ENCODE measurements around the gene MRPL1. TPM values are rescaled to one million over a fixed set of nuclear protein-coding genes. Genes with fewer than 3 reads are reported as not detected.

Gene MRPL1
- total RNA-seq = 38.6 TPM

GRCh38 chr4:77862478-77863216 is at the start of gene MRPL1:
MRPL1 (plus strand) TSS chr4:77862830; CDS start chr4:77862849, 19 bp downstream.
- H3K4me3 ChIP-seq (ENCODE audit: low read length in 3 of 3) = peak within 1 kb of the TSS; percentile 94 to 95 (median 94)
- peaks cover 0 to 15% (median 7%) of the 10 kb centered on the region in 3 donors for H3K4me1 ChIP-seq (ENCODE audit: control insufficient read depth in 3 of 3, insufficient read depth in 3 of 3, low read length in 3 of 3)
- H3K36me3 ChIP-seq (ENCODE audit: control insufficient read depth in 3 of 3, insufficient read depth in 3 of 3, low read length in 3 of 3) = peaks cover 0 to 2% (median 0%) of the 10 kb centered on the region in 3 donors
- H3K9ac ChIP-seq (ENCODE audit: low read depth in 1 of 3, low read length in 3 of 3) = peak within 1 kb of the TSS; percentile 86 to 92 (median 90)
- H3K9me3 ChIP-seq (ENCODE audit: control insufficient read depth in 3 of 3, low read length in 3 of 3) = no peaks in the 10 kb centered on the region
- peak within 1 kb of the TSS; percentile 96 for H3K27ac ChIP-seq (ENCODE audit: low read depth, low read length)
- no peaks in the 10 kb centered on the region for H3K27me3 ChIP-seq (ENCODE audit: control insufficient read depth in 3 of 3, insufficient read depth in 3 of 3, low read length in 3 of 3)

GRCh38 chr4:77815636-77816035 is 47.0 kb upstream of the MRPL1 start:
- Histone ChIP-seq H3K27ac (ENCODE audit: low read depth, low read length) (peak overlapping the region; percentile 10), H3K4me3 (ENCODE audit: low read length in 3 of 3) (no peak overlapping the region), H3K9me3 (ENCODE audit: control insufficient read depth in 3 of 3, low read length in 3 of 3) (no peaks in the 10 kb centered on the region), H3K4me1 (ENCODE audit: control insufficient read depth in 3 of 3, insufficient read depth in 3 of 3, low read length in 3 of 3) (peaks cover 13 to 26% (median 22%) of the 10 kb centered on the region in 3 donors), H3K36me3 (ENCODE audit: control insufficient read depth in 3 of 3, insufficient read depth in 3 of 3, low read length in 3 of 3) (no peaks in the 10 kb centered on the region), H3K9ac (ENCODE audit: low read depth in 1 of 3, low read length in 3 of 3) (peak overlapping the region in 2 of 3 donors; percentile 24 to 28), H3K27me3 (ENCODE audit: control insufficient read depth in 3 of 3, insufficient read depth in 3 of 3, low read length in 3 of 3) (no peaks in the 10 kb centered on the region)

DNA sequence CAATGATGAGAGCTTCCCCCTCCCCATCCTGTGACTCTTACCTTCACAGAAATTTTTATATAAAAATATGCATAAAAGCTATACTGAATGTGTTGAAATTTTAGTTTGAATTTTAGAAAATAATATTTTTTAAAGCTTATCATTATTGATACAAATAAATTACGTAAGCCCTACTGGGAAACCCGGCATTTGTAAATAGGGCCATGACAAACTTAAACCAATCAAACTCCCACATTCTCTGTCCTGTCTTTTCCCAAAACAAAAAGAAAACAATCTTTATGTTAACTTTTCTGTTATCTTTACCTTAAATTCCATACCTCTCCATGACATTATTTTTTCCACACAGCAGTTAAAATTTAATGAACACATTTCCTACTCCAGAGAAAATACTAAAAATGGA is 46.1 kb upstream of the MRPL1 start:
- no peak overlapping the region for H3K4me3 ChIP-seq (ENCODE audit: low read length in 3 of 3)
- no peaks in the 10 kb centered on the region for H3K36me3 ChIP-seq (ENCODE audit: control insufficient read depth in 3 of 3, insufficient read depth in 3 of 3, low read length in 3 of 3)
- no peaks in the 10 kb centered on the region for H3K9me3 ChIP-seq (ENCODE audit: control insufficient read depth in 3 of 3, low read length in 3 of 3)
- no peak overlapping the region for H3K9ac ChIP-seq (ENCODE audit: low read depth in 1 of 3, low read length in 3 of 3)
- H3K4me1 ChIP-seq (ENCODE audit: control insufficient read depth in 3 of 3, insufficient read depth in 3 of 3, low read length in 3 of 3) = peaks cover 19 to 35% (median 31%) of the 10 kb centered on the region in 3 donors
- no peak overlapping the region for H3K27ac ChIP-seq (ENCODE audit: low read depth, low read length)
- no peaks in the 10 kb centered on the region for H3K27me3 ChIP-seq (ENCODE audit: control insufficient read depth in 3 of 3, insufficient read depth in 3 of 3, low read length in 3 of 3)

DNA sequence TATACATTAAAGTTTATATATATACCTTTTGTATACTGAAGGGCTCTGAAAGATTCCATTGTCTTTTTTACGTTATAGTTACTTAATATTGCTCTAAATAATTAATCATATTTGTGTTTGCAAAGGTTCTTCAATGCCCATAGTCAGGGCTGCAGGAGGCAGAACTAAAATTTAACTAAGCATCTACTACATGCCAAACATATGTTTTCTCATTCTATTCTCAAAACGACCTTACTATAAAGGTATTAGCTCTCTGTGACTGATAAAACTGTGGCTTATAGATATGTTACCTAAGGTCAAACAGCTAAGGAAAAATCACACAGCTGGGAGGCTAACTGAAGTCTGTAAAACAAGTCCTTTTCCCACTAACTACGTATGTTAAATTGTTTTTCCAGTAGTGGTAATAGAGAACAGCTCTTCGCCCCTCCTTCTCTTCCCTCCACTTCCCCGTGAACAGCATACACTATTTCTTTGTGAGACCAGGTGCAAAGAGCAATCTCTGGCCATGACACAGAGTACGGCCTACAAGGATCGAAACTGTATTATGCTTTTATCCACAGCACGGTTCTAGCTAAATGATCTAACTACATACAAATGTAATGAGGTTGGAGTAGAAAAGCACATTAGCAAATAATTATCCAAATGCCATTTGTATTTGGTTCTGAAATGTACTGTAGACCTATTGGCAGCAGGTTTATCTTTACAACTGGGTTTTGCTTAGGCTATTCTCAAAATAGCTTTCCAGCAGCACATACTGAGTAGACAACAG is 45.1 kb upstream of the MRPL1 start:
- Histone ChIP-seq H3K9me3 (ENCODE audit: control insufficient read depth in 3 of 3, low read length in 3 of 3) (no peaks in the 10 kb centered on the region), H3K4me1 (ENCODE audit: control insufficient read depth in 3 of 3, insufficient read depth in 3 of 3, low read length in 3 of 3) (peaks cover 22 to 39% (median 36%) of the 10 kb centered on the region in 3 donors), H3K36me3 (ENCODE audit: control insufficient read depth in 3 of 3, insufficient read depth in 3 of 3, low read length in 3 of 3) (no peaks in the 10 kb centered on the region), H3K4me3 (ENCODE audit: low read length in 3 of 3) (peak overlapping the region; percentile 87 to 92 (median 91)), H3K9ac (ENCODE audit: low read depth in 1 of 3, low read length in 3 of 3) (peak overlapping the region; percentile 91 to 95 (median 94)), H3K27ac (ENCODE audit: low read depth, low read length) (peak overlapping the region; percentile 97), H3K27me3 (ENCODE audit: control insufficient read depth in 3 of 3, insufficient read depth in 3 of 3, low read length in 3 of 3) (no peaks in the 10 kb centered on the region)

DNA sequence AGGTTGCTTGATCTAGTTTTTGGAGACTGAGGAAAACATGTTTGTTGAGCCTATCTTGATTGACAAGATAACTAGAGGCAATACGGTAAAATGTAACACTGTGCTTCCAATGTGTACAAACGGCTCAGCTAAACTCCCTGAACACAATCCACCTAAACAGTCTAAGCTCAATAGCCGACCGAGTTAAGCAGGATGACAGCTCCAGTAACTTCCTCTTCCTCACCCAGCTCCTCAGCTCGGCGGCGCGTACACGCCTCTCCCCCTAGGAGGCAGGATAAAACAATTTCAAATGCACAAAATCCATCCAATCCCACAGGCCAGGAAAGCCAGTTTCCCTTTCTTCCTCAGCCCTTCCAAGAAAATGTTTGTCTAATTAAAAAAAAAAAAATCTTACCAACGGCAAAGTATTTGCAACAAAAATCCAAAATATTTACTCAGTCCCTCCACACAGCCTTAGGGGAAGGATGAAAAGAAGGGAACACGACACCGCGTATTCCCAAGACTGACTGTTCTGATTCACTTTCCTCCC is 44.5 kb upstream of the MRPL1 start:
- Histone ChIP-seq H3K27me3 (ENCODE audit: control insufficient read depth in 3 of 3, insufficient read depth in 3 of 3, low read length in 3 of 3) (no peaks in the 10 kb centered on the region), H3K9me3 (ENCODE audit: control insufficient read depth in 3 of 3, low read length in 3 of 3) (no peaks in the 10 kb centered on the region), H3K27ac (ENCODE audit: low read depth, low read length) (peak overlapping the region; percentile 97), H3K9ac (ENCODE audit: low read depth in 1 of 3, low read length in 3 of 3) (peak overlapping the region; percentile 91 to 95 (median 94)), H3K36me3 (ENCODE audit: control insufficient read depth in 3 of 3, insufficient read depth in 3 of 3, low read length in 3 of 3) (no peaks in the 10 kb centered on the region), H3K4me1 (ENCODE audit: control insufficient read depth in 3 of 3, insufficient read depth in 3 of 3, low read length in 3 of 3) (peaks cover 22 to 39% (median 36%) of the 10 kb centered on the region in 3 donors), H3K4me3 (ENCODE audit: low read length in 3 of 3) (peak overlapping the region; percentile 87 to 92 (median 91))

DNA sequence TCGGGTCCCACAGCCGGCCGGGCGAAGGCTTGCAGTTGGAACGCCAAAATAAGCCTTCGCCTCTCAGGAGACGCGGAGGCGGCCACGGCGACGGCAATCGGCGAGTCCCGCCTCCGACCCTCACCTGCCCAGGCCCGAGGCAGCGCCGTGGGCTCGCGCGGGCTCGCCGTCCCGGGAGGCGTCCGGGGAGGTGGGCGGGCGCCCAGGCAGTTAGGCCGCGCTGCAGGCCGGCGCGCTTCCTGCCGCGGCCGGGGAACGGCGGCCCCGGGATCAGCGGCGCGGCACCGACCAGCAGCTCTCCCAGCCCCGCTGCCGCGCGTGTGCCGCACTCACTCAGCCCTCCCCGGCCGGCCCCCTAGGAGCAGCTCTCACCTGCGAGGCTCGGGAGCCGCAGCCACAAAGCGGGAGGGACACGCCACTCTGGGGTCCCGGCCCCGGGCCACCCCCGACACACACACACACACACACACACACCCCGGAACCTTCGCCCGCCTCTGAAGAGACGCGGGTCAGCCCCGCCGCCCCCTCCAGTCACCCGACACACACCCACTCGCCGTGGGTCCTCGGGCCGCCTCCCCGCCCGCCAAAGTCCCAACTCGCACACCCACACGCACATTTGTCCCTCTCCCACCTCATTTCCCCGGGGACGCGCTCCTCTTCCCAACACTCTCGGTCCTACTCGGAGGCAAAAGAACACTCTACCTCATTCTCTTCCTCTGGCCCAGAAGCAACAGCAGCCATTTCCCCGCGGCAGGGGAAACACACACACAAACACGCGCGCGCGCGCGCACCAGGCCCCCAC is 43.8 kb upstream of the MRPL1 start, which contains the start of gene CNOT6L:
Gene CNOT6L (minus strand): TSS at position 767 of the 802 bp plus-strand sequence. CDS start 60 bp downstream, at position 707.
- Histone ChIP-seq H3K9me3 (ENCODE audit: control insufficient read depth in 3 of 3, low read length in 3 of 3) (no peaks in the 10 kb centered on the region), H3K4me1 (ENCODE audit: control insufficient read depth in 3 of 3, insufficient read depth in 3 of 3, low read length in 3 of 3) (peaks cover 22 to 37% (median 36%) of the 10 kb centered on the region in 3 donors), H3K27me3 (ENCODE audit: control insufficient read depth in 3 of 3, insufficient read depth in 3 of 3, low read length in 3 of 3) (no peaks in the 10 kb centered on the region), H3K4me3 (ENCODE audit: low read length in 3 of 3) (peak within 1 kb of the TSS; percentile 88 to 94 (median 91)), H3K36me3 (ENCODE audit: control insufficient read depth in 3 of 3, insufficient read depth in 3 of 3, low read length in 3 of 3) (no peaks in the 10 kb centered on the region), H3K27ac (ENCODE audit: low read depth, low read length) (peak within 1 kb of the TSS; percentile 97), H3K9ac (ENCODE audit: low read depth in 1 of 3, low read length in 3 of 3) (peak within 1 kb of the TSS; percentile 95 to 98 (median 97))

GRCh38 chr4:77819404-77819842 is 43.2 kb upstream of the MRPL1 start:
- Histone ChIP-seq H3K36me3 (ENCODE audit: control insufficient read depth in 3 of 3, insufficient read depth in 3 of 3, low read length in 3 of 3) (no peaks in the 10 kb centered on the region), H3K27me3 (ENCODE audit: control insufficient read depth in 3 of 3, insufficient read depth in 3 of 3, low read length in 3 of 3) (no peaks in the 10 kb centered on the region), H3K9me3 (ENCODE audit: control insufficient read depth in 3 of 3, low read length in 3 of 3) (no peaks in the 10 kb centered on the region), H3K4me3 (ENCODE audit: low read length in 3 of 3) (peak overlapping the region; percentile 88 to 94 (median 91)), H3K4me1 (ENCODE audit: control insufficient read depth in 3 of 3, insufficient read depth in 3 of 3, low read length in 3 of 3) (peaks cover 22 to 33% (median 32%) of the 10 kb centered on the region in 3 donors), H3K9ac (ENCODE audit: low read depth in 1 of 3, low read length in 3 of 3) (peak overlapping the region; percentile 95 to 98 (median 97)), H3K27ac (ENCODE audit: low read depth, low read length) (peak overlapping the region; percentile 97)

DNA sequence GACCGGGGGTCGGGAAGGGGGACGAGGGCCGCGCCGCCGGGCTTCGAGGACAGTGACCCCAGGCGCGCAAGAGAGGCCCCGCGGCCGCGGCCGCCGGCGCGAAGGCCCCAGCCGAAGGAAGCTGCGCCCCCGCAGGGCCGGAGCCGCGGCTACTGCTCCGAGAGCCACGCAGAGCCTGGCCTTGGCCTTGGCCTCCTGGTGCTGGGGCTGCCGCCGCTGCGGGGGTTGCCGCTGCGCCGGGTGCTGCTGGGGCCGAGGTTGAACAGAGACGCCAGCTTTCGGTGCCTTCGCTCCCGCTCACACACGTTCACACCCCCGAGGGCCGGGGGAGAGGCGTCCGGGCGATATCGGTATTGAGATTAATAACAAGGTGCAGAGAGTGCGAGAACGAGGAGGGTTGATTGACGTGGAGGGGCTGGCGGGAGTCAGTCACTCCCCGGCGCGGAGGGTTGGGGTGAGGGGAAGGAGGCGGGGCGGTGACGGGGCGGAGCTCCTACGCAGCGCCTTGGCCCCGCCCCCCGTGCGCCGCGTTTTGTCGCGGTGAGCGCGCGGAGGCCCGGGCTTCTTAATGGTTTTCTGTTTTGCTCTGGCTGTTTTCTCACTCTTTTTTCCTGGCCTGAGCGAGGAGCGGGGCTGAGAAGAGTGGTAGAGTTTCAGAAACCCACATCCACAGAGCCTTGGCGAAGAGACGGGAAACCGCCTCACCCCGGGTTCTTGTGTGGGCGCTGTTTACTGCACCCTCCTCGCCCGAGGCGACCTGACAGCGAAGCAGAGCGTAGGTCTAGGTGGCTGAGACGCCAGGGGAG is 42.6 kb upstream of the MRPL1 start:
- Histone ChIP-seq H3K4me3 (ENCODE audit: low read length in 3 of 3) (peak overlapping the region; percentile 88 to 94 (median 91)), H3K9me3 (ENCODE audit: control insufficient read depth in 3 of 3, low read length in 3 of 3) (no peaks in the 10 kb centered on the region), H3K9ac (ENCODE audit: low read depth in 1 of 3, low read length in 3 of 3) (peak overlapping the region; percentile 86 to 98 (median 97)), H3K27me3 (ENCODE audit: control insufficient read depth in 3 of 3, insufficient read depth in 3 of 3, low read length in 3 of 3) (no peaks in the 10 kb centered on the region), H3K4me1 (ENCODE audit: control insufficient read depth in 3 of 3, insufficient read depth in 3 of 3, low read length in 3 of 3) (peaks cover 22 to 33% (median 28%) of the 10 kb centered on the region in 3 donors), H3K36me3 (ENCODE audit: control insufficient read depth in 3 of 3, insufficient read depth in 3 of 3, low read length in 3 of 3) (no peaks in the 10 kb centered on the region), H3K27ac (ENCODE audit: low read depth, low read length) (peak overlapping the region; percentile 97)
